ENCODE data around the gene TMX2.
A peak's percentile ranks its signal among the peaks of the same experiment; 100 is the strongest.
"Not testable (repeated sequence)": the region's sequence is repeated elsewhere in the genome, so short reads cannot be mapped to it uniquely, and the experiment has no call there.

The TMX2 gene, protein sequence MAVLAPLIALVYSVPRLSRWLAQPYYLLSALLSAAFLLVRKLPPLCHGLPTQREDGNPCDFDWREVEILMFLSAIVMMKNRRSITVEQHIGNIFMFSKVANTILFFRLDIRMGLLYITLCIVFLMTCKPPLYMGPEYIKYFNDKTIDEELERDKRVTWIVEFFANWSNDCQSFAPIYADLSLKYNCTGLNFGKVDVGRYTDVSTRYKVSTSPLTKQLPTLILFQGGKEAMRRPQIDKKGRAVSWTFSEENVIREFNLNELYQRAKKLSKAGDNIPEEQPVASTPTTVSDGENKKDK

DNA sequence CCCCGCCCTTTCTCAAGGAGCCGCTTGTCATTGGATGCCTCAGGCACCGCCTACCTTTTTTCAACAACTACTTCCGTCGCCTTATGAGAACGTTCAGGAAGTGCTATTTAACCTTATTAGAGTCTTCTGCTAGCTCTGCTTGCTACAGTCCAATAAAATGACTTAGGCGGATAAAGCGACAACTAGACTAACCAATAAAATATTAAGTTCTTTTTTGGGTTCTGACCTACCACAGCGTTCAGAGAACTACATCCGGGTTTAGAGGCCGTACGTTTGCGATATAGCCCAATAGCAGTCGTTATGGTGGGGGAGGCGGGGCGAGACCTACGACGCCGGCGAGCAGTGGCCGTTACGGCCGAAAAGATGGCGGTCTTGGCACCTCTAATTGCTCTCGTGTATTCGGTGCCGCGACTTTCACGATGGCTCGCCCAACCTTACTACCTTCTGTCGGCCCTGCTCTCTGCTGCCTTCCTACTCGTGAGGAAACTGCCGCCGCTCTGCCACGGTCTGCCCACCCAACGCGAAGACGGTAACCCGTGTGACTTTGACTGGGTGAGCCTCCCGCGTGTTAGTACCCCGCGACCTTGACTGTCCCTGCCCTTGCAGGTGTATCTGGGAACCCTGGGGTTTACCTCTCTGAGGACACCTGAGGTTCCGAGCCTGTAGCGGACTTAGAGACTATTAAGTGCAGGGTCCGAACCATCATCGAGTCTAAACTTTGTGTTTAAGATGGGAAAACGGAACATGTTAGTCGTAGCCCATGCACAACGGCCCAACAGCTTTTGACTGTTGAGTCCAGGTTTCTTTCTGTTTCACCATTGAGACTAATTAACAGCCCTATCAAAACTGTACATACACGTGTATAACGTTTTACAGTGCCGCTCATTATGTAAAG lies at the start of gene TMX2:
TMX2 (plus strand) TSS at position 338 of the 895 bp plus-strand sequence; CDS start at position 364, 26 bp downstream.
- DNase-seq = peak; percentile 95 to 99

DNA sequence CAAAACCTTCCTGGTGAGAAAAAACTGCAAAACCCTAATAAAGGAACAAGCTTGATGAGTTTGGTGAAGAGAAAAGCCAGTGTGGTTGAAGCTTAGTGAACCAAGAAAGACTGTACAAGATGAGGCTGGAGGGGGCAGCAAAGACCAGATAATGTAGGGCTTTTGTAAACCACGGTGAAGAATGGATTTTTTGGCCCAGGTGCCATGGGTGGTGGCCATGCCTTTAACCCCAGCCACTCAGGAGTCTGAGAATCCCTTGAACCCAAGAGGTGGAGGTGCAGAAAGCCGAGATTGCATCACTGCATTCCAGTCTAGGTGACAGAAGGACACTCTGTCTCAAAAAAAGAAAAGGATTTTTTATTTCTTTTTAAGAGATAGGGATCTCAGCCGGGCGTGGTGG lies 49.5 kb upstream of the TMX2 start:
- no peak for DNase-seq

DNA sequence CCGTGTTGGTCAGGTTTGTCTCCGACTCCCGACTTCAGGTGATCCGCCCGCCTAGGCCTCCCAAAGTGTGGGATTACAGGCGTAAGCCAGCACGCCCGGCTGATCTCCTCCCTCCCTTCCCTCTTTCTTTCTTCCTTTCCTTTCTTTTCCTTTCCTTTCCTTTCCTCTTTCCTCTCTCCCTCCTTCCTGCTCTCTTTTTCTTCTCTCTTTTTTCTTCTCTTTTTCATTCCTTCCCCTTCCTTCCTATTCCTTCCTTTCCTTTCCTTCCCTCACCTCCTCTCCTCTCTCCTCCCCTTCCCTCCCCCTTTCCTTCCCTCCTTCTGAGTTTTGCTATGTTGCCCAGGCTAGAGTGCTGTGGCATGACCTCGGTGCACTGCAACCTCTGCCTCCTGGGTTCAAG lies 48.4 kb upstream of the TMX2 start:
- no peak for DNase-seq

DNA sequence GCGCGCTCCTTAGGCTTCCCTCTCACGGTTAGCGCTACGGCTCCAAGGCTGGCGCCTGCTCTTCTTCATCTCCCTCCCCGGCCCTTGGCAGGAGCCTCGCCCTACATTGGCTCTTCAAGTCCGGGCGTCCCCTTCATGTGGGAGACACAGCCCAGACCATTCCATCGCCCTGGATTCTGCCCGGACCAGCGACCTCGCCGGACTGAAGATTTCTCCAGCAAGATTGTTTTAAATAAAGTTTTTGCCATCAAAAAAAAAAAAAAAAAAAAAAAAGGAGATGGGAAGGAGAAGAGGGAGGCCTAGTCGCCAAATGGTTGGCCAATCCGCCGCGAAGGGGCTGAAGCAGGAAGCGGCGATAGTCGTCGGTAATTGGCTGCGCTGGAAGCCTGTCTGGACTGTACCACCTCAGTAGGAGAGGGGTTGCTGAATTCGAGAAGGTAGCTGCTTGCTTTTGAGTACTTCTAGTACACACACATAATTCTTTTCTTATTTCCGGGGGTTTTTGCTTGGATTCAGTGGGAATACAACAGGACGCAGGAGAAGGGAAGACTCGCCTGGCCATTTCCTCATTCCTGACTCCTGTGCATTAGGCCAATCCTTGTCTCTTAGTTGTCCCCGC lies 45.2 kb upstream of the TMX2 start:
- DNase-seq = peak; percentile 87 to 92

DNA sequence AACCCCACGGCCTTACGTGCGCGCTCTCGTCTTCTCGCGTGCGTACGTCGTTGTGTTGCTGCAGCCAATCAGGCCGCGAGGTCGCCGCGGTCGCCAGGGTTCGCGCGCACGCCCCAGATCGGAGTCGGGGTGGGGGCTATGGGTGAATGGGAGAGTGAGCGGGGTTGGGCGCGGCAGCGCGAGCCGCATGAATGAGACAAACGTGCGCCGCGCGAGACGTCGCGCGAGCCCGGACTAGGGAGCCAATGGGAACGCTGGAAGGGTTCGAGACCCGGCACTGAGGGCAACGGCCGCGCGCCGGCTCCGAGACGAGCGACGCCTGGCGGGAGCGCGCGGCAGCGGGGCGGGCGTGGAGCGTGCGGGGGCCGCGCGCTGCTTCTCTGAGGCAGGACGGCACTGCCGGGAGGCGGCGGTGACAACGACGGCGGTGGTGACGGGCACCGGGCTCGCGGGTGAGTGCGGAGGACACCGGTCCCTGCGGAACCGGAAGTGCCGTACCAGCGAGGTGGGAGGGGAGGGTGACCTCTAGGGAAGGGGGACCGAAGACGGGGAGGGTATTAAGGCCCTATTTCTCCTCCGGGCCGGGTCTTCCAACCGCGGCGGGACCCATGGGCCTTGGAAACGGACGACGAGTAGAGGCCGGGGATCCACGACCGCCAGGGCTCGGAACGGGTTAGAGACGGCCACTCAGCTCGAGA lies 44.5 kb upstream of the TMX2 start, which contains the start of gene ZDHHC5:
ZDHHC5 (plus strand) TSS at position 379 of the 698 bp plus-strand sequence. CDS start 4,977 bp downstream, outside the sequence.
- DNase-seq = peak; percentile 95 to 98

DNA sequence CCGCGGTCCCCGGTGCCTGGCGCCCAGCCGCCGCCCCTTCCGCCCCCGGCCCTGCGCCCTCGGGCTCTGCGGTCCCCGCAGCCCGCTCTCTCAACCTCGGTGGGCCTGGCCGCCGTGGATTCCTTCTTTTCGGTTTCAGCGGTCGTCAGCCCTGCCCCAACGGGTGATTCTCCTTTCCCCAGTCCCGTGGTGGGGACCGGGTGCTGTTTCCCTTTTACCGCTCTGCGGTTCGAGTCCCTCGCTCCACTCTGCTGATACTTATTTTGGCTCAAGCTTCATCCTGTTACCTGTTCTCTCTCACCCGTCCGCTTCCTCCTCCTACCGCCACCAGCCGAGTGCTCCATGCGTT lies 44.0 kb upstream of the TMX2 start:
- no peak for DNase-seq

DNA sequence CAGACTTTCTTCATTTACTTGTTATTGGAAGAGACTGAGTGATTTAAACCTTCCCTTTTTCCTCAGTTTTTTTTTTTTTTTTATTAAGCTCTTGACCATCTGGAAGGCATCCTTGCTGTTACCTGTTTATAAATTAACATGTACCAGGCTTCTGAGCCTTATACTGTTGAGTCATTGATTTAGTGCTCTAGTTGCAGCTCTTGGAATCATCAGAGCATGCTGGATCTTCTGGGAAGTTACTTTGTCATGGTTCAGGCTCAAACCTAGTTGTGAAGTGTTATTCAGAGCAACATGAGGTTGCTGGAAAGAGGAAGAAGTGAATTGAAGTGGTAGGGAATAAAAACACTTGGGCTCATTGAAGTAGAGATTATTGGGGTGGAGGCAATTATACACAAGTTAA lies 38.1 kb upstream of the TMX2 start:
- no peak for DNase-seq

DNA sequence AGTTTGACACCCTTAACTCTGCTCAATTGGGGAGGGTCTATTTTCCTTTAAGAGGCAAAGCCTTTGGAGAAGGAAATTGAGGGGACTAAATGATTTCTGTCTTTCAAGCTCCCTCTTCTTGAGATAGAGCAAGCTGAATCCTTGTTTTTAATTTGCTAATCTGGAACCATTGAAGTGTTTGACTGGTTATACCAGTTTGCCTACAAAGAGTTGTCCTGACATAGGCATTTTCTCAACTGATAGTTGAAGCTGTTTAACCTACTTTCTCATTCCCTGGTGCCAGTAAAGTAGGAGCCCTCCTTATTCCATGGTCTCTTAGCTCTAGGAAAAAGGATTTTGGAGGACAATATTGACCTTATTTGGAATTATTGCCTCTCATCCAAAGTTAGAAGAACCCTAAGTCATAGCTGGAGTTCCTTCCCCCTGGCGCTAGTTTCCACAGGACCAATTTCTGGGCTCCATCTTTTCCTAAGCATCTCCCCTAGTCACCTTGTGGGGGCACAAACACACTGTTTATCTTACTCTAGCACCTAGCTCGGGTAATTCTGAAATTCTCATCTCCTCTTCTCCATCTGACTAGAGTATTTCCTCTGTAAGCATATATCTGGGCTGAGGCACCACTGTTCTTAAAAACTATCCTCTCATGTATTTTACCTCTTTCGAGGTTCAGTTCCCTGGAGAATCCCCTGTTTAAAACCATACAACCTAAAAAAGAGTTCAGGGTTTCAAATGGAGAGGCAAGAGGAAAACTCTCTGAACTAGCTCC lies 37.0 kb upstream of the TMX2 start:
- DNase-seq = no peak

DNA sequence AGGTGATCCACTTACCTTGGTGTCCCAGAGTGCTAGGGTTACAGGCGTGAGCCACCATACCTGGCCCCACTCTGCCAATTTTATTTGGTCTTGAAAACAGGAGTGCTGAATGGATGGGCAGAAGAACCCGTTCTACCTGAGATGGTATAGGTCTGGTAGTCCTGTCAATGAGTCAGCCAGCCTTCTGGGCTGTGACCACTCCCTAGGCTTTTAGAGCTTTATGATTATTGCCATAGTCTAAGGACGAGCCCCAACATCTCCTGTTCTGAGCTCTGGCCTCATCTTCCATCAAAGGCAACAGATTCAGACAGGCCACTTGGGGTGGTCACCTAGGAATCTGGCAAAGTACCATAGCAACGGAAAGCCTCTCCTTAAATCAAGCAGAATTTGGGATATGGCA lies 33.0 kb upstream of the TMX2 start:
- DNase-seq = no peak

DNA sequence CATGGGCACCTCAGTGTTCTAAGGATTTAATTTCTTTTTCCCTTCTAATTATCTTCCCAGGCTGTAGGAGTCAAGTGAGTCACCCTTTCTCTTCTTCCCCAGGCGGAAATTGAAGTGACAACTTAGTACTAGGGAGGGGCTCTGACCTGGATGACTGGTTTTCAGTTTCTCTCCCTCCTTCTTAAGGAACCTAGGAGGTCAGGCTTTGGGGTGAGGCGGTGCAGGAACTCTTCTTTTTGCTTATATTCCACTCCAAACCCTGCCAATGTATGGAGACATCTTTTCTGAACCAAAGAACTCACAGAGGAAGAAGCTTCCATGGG lies 31.9 kb upstream of the TMX2 start:
- DNase-seq = no peak

DNA sequence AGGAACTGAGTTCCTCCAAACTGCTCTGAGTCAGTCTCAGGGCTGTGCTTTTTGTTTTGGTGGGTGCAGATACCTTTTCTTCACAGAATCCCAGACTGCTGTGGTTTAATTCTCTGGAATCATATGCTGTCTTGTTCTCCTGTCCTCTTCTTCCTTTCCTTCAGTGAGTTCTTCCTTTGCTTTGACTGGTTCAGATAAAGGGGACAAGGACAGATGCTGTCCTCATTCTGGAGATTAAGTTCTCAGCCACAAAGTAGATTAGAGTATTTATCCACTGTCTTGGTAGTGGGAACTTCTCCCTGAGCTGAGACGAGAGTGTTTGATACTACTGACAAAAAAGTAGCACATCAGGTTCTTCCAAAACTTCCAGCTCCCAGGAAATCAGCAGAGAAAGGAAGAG lies 31.2 kb upstream of the TMX2 start:
- DNase-seq = no peak

DNA sequence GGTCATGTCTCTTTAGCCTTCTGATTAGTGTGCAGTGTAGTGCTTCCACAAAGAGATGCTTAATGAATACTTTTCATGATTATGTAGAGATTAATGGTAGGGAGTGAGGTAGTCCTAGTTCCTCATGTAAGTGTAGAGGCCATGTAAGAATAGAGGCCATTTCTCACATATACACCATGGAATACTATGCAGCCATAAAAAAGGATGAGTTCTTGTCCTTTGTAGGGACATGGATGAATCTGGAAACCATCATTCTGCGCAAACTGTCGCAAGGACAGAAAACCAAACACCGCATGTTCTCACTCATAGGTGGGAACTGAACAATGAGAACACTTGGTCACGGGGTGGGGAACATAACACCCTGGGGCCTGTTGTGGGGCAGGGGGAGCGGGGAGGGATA lies 21.9 kb upstream of the TMX2 start:
- DNase-seq = not testable (repeated sequence)

DNA sequence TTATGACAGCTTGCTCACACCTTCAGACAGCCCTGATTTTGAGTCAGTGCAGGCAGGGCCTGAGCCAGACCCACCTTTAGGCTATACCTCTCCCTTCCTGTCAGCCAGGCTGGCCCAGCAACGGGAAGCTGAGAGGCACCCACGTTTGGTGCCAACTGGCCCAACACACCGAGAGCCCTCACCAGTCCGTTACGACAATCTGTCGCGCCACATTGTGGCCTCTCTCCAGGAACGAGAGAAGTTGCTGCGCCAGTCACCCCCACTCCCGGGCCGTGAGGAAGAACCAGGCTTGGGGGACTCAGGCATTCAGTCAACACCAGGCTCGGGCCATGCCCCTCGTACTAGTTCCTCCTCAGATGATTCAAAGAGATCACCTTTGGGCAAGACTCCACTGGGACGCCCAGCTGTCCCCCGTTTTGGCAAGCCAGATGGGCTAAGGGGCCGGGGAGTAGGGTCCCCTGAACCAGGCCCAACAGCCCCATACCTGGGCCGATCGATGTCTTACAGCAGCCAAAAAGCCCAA lies 13.5 kb upstream of the TMX2 start:
- DNase-seq = no peak

DNA sequence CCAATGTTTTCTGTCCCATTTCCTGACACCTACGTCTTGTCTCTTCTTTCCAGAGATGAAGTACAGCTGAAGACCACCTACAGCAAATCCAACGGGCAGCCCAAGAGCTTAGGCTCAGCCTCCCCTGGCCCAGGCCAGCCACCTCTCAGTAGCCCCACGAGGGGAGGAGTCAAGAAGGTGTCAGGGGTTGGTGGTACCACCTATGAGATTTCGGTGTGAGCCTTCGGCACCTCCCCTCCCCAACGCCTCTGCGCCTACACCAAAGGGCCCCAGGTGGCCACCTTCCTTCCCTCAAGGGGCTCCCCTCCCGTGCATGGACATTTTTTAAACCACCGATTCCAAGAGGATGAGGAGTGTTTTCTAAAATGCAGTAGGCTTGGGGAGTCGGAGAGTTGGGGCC lies 12.6 kb upstream of the TMX2 start:
- DNase-seq = no peak

DNA sequence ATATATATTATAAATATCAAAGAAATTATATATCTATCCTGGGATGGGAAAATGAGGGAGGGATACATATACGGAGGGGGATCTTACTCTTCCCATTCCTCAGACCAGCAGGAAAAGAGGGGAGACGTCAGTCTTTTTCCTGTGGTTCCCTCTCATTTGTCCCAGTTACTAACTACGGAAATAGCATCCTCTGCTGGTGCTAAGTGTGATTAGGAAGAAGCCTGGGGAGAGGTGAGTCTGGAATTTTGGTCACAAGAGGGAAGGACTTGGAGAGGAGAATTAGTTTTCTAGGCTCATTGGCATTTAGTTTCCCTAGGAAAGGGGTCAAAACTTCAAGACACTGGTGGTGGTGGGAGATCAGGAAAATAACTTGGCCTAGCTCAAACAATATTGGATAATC lies 12.0 kb upstream of the TMX2 start:
- no peak for DNase-seq

DNA sequence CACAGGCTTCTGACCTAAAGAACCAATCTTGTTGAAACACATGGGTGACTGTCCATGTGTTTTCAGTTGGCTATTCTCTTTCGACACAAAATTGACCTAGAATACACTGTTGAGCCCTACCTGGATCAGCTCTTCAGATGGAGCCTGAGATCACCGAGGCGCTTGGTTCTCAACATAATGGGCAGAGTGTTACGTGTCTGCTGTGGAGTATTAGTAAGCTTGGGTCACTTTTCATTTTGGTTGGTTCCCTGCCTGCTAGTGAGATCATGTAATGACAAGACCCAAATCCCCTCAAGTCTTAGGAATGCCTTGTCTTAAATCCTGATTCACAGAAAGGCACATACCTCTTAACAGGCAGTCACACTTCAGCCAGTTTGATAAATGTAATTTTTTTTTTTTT lies 9.1 kb upstream of the TMX2 start:
- no peak for DNase-seq

DNA sequence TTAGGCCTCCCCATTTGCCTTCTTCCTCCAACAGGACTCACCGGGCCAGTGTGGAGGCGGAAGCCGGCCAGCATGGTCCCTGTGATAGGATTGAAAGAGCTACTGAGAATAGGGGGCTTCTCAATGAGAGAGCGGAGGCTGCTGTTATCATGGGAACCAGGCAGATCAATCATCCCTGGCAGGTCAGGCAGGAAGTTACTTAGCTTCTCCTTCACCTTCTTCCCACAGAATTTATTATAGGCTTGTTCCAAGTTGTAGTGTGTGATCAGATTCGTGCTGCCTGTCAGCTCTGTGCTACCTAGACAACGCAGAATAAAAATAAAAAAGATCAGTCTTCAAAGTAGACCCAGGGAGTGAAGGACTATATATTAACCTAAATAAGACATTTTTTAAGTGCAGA lies 7.5 kb upstream of the TMX2 start:
- no peak for DNase-seq

DNA sequence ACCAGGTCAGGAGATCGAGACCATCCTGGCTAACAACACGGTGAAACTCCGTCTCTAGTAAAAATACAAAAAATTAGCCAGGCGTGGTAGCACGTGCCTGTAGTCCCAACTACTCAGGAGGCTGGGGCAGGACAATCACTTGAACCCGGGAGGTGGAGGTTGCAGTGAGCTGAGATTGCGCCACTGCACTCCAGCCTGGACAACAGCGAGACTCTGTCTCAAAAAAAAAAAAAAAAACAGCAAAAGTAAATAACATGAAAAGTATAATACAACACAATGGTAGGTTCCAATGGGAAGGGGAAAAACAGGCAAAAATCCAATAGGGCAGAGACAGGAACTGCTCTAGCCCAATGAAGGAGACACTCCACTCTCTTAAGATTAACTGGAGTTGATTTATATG lies 7.0 kb upstream of the TMX2 start:
- not testable (repeated sequence) for DNase-seq

DNA sequence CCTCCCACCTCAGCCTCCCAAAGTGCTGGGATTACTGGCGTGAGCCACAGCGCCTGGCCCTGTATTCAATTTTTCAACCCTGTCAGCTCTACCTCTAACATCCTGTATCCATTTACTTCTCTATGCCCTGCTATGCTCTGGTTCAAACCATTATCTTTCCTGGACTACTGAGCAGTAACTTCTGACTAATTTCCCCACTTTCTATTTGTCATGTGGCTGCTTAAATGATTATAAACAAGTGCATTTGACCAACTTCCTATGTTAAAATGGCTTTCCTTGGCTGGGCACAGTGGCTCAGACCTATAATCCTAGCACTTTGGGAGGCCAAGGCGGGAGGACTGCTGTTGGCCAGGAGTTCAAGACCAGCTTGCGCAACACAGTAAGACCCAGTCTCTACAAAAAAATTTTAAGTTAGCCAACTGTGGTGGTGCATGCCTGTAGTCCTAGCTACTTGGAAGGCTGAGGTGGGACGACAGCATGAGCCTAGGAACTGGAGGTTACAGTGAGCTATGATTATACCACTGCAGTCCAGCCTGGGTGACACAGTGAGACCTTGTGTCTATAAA lies 2.5 kb upstream of the TMX2 start:
- no peak for DNase-seq

DNA sequence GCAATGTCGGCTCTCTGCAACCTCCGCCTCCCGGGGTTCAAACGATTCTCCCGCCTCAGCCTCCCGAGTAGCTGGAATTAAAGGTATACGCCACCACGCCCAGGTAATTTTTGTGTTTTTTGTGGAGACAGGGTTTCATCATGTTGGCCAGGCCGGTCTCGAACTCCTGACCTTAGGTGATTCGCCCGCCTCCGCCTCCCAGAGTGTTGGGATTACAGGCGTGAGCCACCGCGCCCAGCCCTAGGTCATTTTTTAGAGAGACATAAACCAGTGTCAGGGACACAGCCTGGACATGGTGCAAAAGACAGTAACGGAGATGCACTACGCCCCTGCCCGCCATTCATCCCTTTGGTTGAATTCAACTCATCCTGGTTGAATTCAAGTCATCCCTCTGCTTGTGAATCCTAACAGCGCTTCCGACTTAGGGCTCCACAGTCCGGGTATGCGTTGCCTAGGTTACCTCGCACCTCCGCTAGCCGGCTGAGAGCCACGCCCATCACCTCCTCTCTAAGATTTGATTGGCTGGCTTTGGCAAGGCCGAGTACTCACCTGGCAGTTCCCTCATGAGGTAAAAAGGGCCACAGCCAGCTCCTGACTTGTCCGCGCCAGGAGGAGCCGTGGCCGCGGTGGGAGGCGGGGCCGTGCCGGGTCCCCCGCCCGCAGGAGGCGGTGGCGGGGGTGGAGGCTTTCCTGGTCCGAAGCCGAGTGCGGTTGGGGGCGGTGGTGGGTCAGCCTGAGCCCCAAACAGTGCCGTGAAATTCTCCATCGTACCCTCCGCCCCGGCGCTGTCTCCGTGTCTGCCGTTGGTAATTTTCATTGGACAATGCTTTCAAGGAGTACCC lies 758 bp upstream of the TMX2 start, which contains the start of gene MED19:
MED19 (minus strand) TSS at position 802 of the 842 bp plus-strand sequence; CDS start at position 766, 36 bp downstream.
- peak; percentile 56 to 90 for DNase-seq

DNA sequence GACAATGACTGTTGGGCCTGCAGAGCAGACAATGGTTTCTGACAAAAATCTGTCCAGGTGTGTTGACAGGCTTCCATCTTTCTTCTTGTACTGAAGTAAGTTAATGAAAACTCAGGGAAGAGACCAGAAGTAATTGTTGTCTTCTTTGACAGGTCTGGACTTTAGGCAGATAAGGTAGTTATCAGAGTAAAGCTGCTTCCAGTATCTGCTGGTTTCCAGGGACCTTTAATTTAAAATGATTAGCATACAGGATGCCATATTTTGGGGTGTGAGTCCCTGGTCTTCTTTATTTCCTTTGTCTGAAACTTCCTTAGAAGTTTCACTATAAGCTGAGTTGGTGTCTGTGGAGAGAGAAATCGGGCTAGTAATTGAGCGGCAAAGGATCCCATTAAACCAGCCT lies 1.4 kb downstream of the TMX2 start:
- no peak for DNase-seq
